IMR-90 (cell line): ENCODE measurements around the gene CDK5RAP2.
A peak's percentile ranks its signal among the peaks of the same experiment; 100 is the strongest.

ENCODE experiments used
- CEBPB ChIP-seq: IDR thresholded peaks from 2 replicates; pipeline ENCODE4 v1.6.1; 2012; ENCODE audit warnings: low read depth, low read length, improper control_type of control experiment
- CHD1 ChIP-seq: IDR thresholded peaks from 2 replicates; pipeline ENCODE4 v1.6.1; 2012; ENCODE audit warnings: low read depth, low read length, improper control_type of control experiment
- CTCF ChIP-seq: conservative IDR thresholded peaks from 2 replicates; pipeline ENCODE4 v1.5.1; 2012; ENCODE audit warnings: mild to moderate bottlenecking, low read depth, low read length, improper control_type of control experiment
- FOS ChIP-seq: fragments of 150-350 bp; IDR thresholded peaks from 2 replicates; pipeline ENCODE4 v1.6.1; 2016; ENCODE audit warnings: low read depth, low read length
- MAFK ChIP-seq: IDR thresholded peaks from 2 replicates; pipeline ENCODE4 v1.6.1; 2012; ENCODE audit warnings: low read depth, low read length, improper control_type of control experiment
- MAZ ChIP-seq: IDR thresholded peaks from 2 replicates; pipeline ENCODE4 v1.6.1; 2012; ENCODE audit warnings: low read depth, mild to moderate bottlenecking, low read length, improper control_type of control experiment, moderate library complexity, borderline replicate concordance
- MXI1 ChIP-seq: IDR thresholded peaks from 2 replicates; pipeline ENCODE4 v1.6.1; 2012; ENCODE audit warnings: low read depth, mild to moderate bottlenecking, low read length, moderate library complexity, borderline replicate concordance
- POLR2A ChIP-seq: IDR thresholded peaks from 2 replicates; pipeline ENCODE4 v1.6.1; 2012; ENCODE audit warnings: mild to moderate bottlenecking, low read depth, low read length
- RAD21 ChIP-seq: IDR thresholded peaks from 2 replicates; pipeline ENCODE4 v1.6.1; 2012; ENCODE audit warnings: low read length, improper control_type of control experiment
- RCOR1 ChIP-seq: IDR thresholded peaks from 2 replicates; pipeline ENCODE4 v1.6.1; 2012; ENCODE audit warnings: mild to moderate bottlenecking, low read length, improper control_type of control experiment; ENCODE audit not compliant: insufficient replicate concordance
- SMC3 ChIP-seq: fragments of 150-350 bp; IDR thresholded peaks from 2 replicates; pipeline ENCODE4 v1.6.1; 2016; ENCODE audit warnings: low read depth, mild to moderate bottlenecking, antibody characterized with exemption, low read length, moderate library complexity
- USF2 ChIP-seq: fragments of 150-350 bp; IDR thresholded peaks from 2 replicates; pipeline ENCODE4 v1.6.1; 2017; ENCODE audit warnings: mild to moderate bottlenecking, antibody characterized with exemption, low read length, low read depth

- no peak for TF ChIP-seq CTCF
- TF ChIP-seq POLR2A: no peak
- no peak for TF ChIP-seq MAFK
- peak; percentile 65 for TF ChIP-seq CEBPB
- no peak for TF ChIP-seq FOS
- TF ChIP-seq RCOR1: no peak
- TF ChIP-seq CHD1: no peak
- TF ChIP-seq USF2: no peak
- TF ChIP-seq RAD21: no peak
- no peak for TF ChIP-seq SMC3
- TF ChIP-seq MXI1: no peak
- TF ChIP-seq MAZ: no peak
Observed at GRCh38 chr9:120474591-120475243, 105.2 kb downstream of the CDK5RAP2 start.
